CD4-positive, alpha-beta T cell treated with Interferon gamma for 1 hour (primary cell): Measurements from ENCODE around the gene POLR3GL.
A peak's percentile ranks its signal among the peaks of the same experiment; 100 is the strongest.
"Not testable (repeated sequence)": the region's sequence is repeated elsewhere in the genome, so short reads cannot be mapped to it uniquely, and the experiment has no call there.

ENCODE experiments used
- DNase-seq: peaks from one replicate; pipeline ENCODE4 v3.0.0-alpha.2; 2020

POLR3GL gene

GRCh38 chr1:145964328-145965118 is at the start of gene POLR3GL, which contains the start of gene ANKRD34A:
POLR3GL (plus strand) TSS chr1:145964690; CDS start chr1:145974866, 10,176 bp downstream.
ANKRD34A (minus strand) TSS chr1:145964575; CDS start chr1:145961759, 2,816 bp downstream.
- peak; percentile 91 for DNase-seq

DNA sequence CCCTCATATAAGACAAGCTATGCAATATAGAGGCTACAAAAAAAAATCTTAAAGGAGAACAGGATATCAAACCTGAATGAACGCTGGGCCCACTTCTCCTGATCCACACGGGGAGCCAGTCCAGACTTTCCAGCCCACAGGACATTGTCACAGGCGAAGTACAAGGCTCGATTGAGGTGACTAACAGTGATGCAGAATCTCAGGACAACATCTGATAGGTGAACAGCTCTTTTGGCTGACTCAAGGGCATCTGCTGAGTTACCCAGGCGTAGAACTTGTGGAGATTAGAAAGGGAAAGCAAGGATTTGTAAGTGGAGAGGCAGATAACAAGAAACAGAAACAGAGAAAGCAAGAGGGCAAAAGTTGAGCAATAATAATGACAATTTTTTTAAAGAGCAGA is 47.7 kb upstream of the POLR3GL start:
- no peak for DNase-seq

- DNase-seq: no peak
Measured at GRCh38 chr1:145917595-145917994, 46.9 kb upstream of the POLR3GL start.

GRCh38 chr1:145918144-145918991 is 46.1 kb upstream of the POLR3GL start, which contains the start of gene PEX11B:
PEX11B (minus strand) TSS chr1:145918717; CDS start chr1:145918688, 29 bp downstream.
- peak; percentile 93 for DNase-seq

DNA sequence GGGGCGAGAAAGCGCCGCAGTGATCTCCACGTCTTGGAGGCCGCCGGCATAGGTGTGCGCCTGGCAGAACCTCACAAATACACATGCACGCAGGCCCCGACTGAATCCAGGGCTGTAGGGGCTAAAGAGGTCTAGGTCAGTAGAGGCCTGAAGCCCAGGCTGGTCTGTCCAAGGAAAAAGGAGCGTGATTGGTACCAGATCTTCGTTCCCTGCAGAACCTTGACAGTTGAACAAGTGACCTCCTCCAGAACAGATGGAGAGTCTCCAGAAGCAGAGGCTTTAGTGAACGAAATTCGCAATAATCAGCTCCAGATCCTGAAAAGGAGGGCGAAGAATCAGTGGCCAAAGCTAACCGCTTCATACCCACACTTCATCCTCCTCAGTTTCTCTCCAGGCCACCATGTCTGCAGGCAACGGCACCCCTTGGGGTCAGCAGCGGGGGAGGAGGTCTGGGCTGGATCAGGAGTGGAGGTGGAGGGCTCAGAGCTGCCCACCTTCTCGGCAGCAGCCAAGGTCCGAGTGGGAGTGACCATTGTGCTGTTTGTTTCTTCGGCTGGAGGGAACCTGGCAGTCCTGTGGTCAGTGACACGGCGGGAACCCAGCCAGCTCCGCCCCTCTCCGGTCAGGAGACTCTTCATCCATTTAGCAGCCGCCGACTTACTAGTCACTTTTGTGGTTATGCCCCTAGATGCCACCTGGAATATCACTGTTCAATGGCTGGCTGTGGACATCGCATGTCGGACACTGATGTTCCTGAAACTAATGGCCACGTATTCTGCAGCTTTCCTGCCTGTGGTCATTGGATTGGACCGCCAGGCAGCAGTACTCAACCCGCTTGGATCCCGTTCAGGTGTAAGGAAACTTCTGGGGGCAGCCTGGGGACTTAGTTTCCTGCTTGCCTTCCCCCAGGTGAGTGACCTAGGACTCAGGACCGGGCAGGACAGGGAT is 45.2 kb upstream of the POLR3GL start:
- DNase-seq: peak; percentile 23

DNA sequence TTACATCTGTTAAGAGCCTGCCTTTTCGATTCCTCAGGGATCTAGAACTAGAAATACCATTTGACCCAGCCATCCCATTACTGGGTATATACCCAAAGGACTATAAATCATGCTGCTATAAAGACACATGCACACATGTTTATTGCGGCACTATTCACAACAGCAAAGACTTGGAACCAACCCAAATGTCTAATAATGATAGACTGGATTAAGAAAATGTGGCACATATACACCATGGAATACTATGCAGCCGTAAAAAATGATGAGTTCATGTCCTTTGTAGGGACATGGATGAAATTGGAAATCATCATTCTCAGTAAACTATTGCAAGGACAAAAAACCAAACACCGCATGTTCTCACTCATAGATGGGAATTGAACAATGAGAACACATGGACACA is 44.2 kb upstream of the POLR3GL start:
- DNase-seq: not testable (repeated sequence)

DNA sequence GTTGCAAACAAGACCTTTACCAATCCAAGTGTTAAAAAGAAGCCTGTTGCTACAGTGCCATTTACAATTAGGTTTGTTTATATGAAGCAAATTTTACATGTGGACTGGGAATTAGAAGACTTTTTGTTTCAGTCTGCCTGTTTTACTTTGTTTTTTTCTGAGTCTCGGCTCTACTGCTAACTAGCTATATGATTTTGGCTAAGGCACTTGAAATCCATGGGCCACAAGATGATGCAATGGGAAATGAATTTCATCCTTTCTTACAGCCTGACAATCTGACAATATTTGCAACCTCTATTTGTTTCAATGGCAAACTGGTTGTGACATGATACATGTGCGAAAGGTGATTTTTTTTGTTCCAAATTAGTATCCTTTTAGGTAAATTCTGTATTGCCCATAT is 42.2 kb upstream of the POLR3GL start:
- DNase-seq: no peak

GRCh38 chr1:145926686-145927062 is 37.8 kb upstream of the POLR3GL start:
- DNase-seq: no peak

DNA sequence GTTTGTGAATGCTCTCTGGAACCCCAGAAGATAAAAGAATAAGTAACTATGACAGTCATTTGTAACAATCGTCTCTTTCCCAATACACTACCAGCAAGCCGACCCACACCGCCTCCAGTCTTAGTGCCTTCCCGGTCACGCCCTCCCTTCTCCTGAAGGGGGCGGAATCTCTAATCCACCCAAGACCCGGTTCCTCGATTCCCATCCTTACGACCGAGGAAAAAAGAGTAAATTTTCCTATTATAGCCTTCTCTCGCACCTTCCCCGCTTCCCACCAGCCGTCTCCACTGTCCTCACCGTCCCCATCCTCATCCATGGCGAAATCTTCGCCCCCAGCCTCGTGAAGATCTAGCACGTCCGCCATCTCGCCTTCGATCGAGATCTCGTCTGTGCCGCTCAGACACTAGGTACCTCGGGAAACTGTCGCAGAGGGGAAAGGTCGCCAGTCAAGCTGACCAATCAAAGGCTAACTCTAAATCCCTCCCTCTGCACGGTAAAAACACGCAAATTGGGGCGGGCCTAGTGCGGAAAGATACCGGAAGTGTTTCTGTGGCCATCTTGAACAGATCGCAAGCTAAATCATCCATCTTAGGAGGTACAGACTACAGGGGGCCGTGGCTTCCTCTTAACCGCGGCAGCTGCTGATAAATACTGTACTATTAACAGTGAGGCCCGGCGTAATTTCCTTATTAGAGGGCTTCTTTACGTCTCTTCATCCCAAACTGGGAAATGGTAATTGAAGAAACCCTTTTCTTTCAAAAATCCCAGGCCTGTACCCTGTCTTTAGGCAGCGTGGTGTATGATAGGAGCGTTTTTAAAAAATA is 37.2 kb upstream of the POLR3GL start, which contains the start of gene RBM8A:
Gene RBM8A, minus strand, starts transcription at position 422 of the 824 bp plus-strand sequence. Its CDS starts 58 bp downstream, at position 364.
- peak; percentile 96 for DNase-seq

DNA sequence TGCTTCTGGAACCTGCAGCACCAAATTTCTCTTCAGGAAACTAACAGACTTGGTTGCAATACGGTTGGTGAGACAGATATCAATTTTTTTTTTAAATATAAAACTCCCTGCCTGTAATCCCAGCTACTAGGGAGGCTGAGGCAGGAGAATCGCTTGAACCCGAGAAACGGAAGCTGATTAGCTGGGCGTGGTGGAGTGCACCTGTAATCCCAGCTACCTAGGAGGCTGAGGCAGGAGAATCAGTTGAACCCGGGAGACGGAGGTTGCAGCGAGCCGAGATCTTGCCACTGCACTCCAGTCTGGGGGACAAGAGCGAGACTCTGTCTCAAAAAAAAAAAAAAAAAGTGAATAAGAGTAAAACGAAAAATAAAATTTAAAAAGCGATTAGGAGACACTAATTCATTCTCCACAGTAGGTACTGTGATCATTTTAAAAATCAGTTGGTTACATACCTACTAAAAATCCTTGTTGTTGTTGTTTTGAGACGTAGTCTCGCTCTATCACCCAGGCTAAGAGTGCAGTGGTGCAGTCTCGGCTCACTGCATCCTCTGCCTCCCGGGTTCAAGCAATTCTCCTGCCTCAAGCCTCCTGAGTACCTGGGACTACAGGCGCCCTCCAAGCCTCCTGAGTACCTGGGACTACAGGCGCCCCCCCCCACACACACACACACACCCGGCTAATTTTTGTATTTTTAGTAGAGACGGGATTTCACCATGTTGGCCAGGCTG is 36.4 kb upstream of the POLR3GL start:
- no peak for DNase-seq

GRCh38 chr1:145932522-145933009 is 31.9 kb upstream of the POLR3GL start:
- DNase-seq: peak; percentile 39

DNA sequence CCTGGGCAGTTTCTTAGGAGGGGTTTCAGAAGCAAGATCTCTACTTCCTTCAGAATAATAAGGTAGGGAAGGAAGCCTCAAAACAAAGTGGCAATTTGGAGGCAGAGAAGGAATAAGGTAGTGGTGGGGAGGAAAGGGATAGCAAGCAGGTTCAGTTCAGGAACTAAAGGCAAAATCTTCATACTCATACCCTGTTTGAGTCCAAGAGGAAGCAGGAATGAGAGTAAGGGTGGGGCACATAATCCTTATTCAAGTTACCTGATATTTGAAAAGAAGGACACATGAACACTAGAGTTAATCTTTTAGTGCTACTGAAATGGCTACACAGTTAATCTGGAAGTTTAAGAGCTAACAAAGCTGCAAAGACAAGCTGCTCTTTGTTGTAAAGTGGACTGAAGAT is 28.8 kb upstream of the POLR3GL start:
- no peak for DNase-seq

DNA sequence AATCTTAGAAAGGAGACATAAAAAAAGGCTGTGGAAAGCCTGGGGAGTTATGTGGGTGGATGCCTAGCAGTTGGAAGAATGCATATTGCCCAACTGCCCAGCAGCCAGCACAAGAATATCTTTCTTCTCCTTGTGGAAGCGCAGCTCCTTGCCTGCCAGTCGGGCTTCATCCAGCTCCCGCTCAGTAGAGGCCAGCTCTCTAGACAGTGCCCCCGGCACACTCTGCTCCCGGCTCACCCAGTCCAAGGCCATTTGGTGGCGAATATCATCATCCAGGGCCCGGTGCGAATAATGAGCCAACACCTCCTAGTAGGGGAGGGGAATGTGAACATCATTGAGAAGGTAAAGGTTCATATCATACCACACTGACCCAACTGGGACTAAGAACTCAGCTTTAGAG is 28.2 kb upstream of the POLR3GL start:
- no peak for DNase-seq

- no peak for DNase-seq
Measured at GRCh38 chr1:145937436-145937835, 27.1 kb upstream of the POLR3GL start.

DNA sequence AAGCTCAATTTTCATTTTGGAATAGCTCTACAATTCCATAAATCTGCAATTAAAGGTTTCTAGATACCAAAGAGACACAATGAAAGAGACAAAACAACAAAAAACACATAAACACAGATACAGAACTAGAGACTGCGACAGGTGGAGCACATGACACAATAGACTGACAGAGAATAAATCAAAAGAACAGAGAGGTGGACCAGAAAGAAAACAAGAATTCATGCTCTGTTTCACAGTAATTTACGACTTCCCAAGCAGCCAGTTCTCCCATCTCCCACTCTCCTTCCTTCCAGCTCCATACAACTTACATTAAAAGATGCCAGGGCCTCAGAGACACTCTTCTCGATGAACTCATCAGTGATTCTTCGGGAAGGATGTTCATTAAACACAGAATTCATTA is 22.1 kb upstream of the POLR3GL start:
- DNase-seq: no peak

DNA sequence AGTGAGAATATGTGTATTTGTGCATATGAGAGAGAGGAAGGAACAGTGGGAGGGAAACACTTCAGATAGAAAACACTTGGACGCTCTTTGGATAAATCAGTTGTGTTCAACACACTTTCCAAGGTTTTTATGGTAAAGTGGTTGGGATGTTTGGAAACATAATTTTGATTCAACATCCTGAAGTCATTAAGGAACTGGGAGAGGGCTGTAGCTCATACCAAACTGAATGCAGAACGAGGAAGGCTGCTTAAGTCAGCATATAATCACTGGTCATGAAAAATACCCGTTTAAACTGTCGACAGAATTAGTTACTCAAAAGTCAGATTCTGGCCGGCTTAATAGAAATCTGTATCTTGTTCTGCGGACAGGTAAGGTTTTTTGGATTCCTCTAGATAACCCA is 21.6 kb upstream of the POLR3GL start:
- no peak for DNase-seq

- no peak for DNase-seq
Measured at GRCh38 chr1:145944532-145944931, 20.0 kb upstream of the POLR3GL start.

GRCh38 chr1:145946477-145946986 is 18.0 kb upstream of the POLR3GL start:
- no peak for DNase-seq

DNA sequence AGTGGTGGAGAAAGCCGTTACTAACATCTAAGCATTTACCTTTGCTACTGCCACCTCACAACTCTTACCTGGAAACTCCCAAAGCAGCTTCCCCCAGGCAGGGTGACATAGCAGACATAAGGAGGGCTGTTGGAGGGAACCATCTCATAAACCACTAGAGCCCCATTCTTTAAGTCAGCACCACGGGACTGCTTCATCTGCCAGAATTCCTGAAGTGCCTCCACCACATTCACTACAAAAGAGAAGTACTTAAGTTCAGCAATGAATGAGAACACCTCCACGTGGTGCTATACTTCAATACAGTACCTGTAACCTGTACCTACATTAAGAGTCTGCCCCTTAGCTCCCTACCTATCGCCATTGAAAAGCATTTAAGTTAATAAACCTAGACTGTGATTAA is 16.9 kb upstream of the POLR3GL start:
- no peak for DNase-seq

GRCh38 chr1:145949219-145949618 is 15.3 kb upstream of the POLR3GL start:
- no peak for DNase-seq
